ENCODE results near the gene GTF2I. TPM values are rescaled to one million over a fixed set of nuclear protein-coding genes. Genes with fewer than 3 reads are reported as not detected.
A peak's percentile ranks its signal among the peaks of the same experiment; 100 is the strongest.
"Not testable (repeated sequence)": the region's sequence is repeated elsewhere in the genome, so short reads cannot be mapped to it uniquely, and the experiment has no call there.

Gene GTF2I
- total RNA-seq, 2 experiments from 2014 or later: 125 to 130 TPM

GRCh38 chr7:74765205-74765918 lies 107.8 kb downstream of the GTF2I start:
- H3K4me1 Mint-ChIP-seq; H3K27me3 Mint-ChIP-seq; H3K4me3 Mint-ChIP-seq; H3K27ac Mint-ChIP-seq; H3K9me3 Mint-ChIP-seq (ENCODE audit: low read depth); DNase-seq; CTCF ChIA-PET; POLR2A ChIA-PET; H3K36me3 Mint-ChIP-seq (ENCODE audit: low read depth); intact Hi-C loops (cut with DNase I, micrococcal nuclease): not testable (repeated sequence)
- ATAC-seq: peak; percentile 76

GRCh38 chr7:74766509-74766908 lies 109.0 kb downstream of the GTF2I start:
- intact Hi-C loops (cut with DNase I, micrococcal nuclease); H3K27me3 Mint-ChIP-seq; POLR2A ChIA-PET; H3K27ac Mint-ChIP-seq; DNase-seq; CTCF ChIA-PET; H3K36me3 Mint-ChIP-seq (ENCODE audit: low read depth); H3K4me1 Mint-ChIP-seq; H3K4me3 Mint-ChIP-seq; ATAC-seq; H3K9me3 Mint-ChIP-seq (ENCODE audit: low read depth): not testable (repeated sequence)

- H3K9me3 Mint-ChIP-seq (ENCODE audit: low read depth); H3K27me3 Mint-ChIP-seq; POLR2A ChIA-PET; H3K36me3 Mint-ChIP-seq (ENCODE audit: low read depth); DNase-seq; CTCF ChIA-PET; intact Hi-C loops (cut with DNase I, micrococcal nuclease); H3K4me3 Mint-ChIP-seq; H3K27ac Mint-ChIP-seq; ATAC-seq; H3K4me1 Mint-ChIP-seq: not testable (repeated sequence)
Measured at GRCh38 chr7:74766991-74767390, 109.5 kb downstream of the GTF2I start.

DNA sequence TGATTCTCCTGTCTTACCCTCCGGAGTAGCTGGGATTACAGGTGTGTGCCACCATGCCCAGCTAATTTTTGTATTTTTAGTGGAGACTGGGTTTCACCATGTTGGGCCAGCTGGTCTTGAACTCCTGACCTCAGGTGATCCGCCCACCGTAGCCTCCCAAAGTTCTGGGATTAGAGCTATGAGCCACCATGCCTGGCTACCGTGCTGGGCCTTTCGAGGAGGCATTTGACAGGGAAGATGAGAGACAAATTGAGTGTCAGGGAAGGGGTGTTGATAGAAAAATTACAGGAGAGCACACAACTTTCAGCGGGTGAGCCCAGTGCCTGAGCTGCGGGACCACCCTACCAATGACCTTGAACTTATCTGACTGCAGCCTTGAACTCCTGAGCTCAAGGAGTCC lies 112.5 kb downstream of the GTF2I start:
- CTCF ChIA-PET; H3K9me3 Mint-ChIP-seq (ENCODE audit: low read depth); DNase-seq; H3K4me3 Mint-ChIP-seq; H3K4me1 Mint-ChIP-seq; ATAC-seq; H3K27ac Mint-ChIP-seq; intact Hi-C loops (cut with DNase I, micrococcal nuclease); POLR2A ChIA-PET; H3K27me3 Mint-ChIP-seq; H3K36me3 Mint-ChIP-seq (ENCODE audit: low read depth): not testable (repeated sequence)

DNA sequence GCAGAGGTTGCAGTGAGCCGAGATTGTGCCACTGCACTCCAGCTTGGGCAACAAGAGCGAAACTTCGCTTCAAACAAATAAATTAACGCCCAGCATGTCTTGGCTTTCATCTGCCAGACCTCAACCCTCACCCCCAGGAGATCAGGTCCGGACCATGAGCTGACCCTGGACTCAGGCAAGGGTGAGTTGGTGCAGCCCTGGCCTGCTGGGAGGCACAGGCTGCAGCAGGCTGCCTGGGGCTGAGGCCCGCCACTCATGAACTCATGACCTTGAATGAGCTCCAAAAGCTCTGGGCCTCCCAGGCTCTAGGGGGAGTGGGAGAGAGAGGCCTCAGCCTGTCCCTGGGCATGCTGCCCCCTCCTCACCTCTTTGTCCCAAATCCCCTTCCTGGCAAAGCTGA lies 114.6 kb downstream of the GTF2I start:
- H3K9me3 Mint-ChIP-seq (ENCODE audit: low read depth); H3K27ac Mint-ChIP-seq; POLR2A ChIA-PET; DNase-seq; H3K36me3 Mint-ChIP-seq (ENCODE audit: low read depth); ATAC-seq; intact Hi-C loops (cut with DNase I, micrococcal nuclease); CTCF ChIA-PET; H3K4me1 Mint-ChIP-seq; H3K4me3 Mint-ChIP-seq; H3K27me3 Mint-ChIP-seq: not testable (repeated sequence)

DNA sequence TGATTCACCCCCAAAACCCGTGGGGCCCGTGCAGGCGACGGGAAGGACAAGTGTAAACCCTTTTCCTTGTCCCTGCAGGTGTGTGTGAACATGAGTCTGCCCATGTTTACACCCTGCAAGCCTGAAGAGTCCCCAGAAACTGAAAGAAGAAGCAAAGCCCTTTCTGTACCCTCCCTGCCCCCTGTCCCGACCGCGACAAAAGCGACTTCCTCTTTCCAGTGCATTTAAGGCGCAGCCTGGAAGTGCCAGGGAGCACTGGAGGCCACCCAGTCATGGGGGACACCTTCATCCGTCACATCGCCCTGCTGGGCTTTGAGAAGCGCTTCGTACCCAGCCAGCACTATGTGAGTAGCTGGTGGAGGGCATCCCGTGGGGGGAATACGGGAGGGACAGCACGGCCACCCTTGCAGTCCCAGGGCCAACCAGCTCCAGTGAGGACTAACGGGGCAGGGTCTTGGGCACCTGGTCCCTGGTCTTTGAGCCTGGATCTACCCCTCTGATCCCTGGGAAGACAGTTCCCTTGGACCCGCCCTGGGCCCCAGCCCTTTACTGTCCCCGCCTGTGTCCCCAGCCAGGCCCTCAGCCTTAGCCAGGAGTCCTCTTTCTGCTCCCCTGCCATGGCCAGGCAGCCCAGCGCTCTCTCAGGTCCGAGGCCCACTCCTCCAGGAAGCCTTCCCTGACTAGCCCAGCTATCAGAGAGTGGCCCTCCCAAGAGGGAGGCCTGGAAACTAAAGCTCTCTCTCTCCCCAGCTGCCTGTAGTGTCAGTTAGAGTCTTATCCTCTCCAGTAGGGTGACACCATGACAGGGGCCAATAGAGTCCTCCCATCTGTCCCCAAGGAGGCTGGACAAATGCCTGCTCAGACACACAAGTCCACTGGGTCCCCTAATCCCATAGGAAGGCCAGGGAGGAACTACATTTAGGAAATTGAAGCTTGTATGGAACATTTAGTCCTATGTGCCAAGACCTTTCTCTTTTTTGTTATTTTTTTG lies 116.5 kb downstream of the GTF2I start, which contains the start of gene NCF1:
TSS of gene NCF1 (plus strand) at position 252 of the 991 bp plus-strand sequence. CDS start at position 273, 21 bp downstream.
- CTCF ChIA-PET, POLR2A ChIA-PET, DNase-seq: not testable (repeated sequence)

GRCh38 chr7:74775111-74775510 lies 117.6 kb downstream of the GTF2I start:
- intact Hi-C loops (cut with DNase I, micrococcal nuclease); H3K36me3 Mint-ChIP-seq (ENCODE audit: low read depth); POLR2A ChIA-PET; DNase-seq; H3K4me1 Mint-ChIP-seq; H3K4me3 Mint-ChIP-seq; H3K9me3 Mint-ChIP-seq (ENCODE audit: low read depth); H3K27ac Mint-ChIP-seq; H3K27me3 Mint-ChIP-seq; CTCF ChIA-PET: not testable (repeated sequence)
- ATAC-seq: peak; percentile 90

More for the DNA sequence above, 116.5 kb downstream of the GTF2I start, which contains the start of gene NCF1:
- H3K4me1 Mint-ChIP-seq; H3K4me3 Mint-ChIP-seq; H3K36me3 Mint-ChIP-seq (ENCODE audit: low read depth); H3K27me3 Mint-ChIP-seq; ATAC-seq; H3K9me3 Mint-ChIP-seq (ENCODE audit: low read depth); intact Hi-C loops (cut with DNase I, micrococcal nuclease); H3K27ac Mint-ChIP-seq: not testable (repeated sequence)

- H3K9me3 Mint-ChIP-seq (ENCODE audit: low read depth); ATAC-seq; H3K27me3 Mint-ChIP-seq; H3K4me1 Mint-ChIP-seq; H3K27ac Mint-ChIP-seq; CTCF ChIA-PET; H3K36me3 Mint-ChIP-seq (ENCODE audit: low read depth); intact Hi-C loops (cut with DNase I, micrococcal nuclease); H3K4me3 Mint-ChIP-seq; DNase-seq; POLR2A ChIA-PET: not testable (repeated sequence)
Measured at GRCh38 chr7:74779053-74779452, 121.5 kb downstream of the GTF2I start.

GRCh38 chr7:74781746-74782145 lies 124.2 kb downstream of the GTF2I start:
- H3K36me3 Mint-ChIP-seq (ENCODE audit: low read depth); H3K27me3 Mint-ChIP-seq; H3K4me1 Mint-ChIP-seq; DNase-seq; ATAC-seq; POLR2A ChIA-PET; CTCF ChIA-PET; H3K27ac Mint-ChIP-seq; H3K4me3 Mint-ChIP-seq; intact Hi-C loops (cut with DNase I, micrococcal nuclease); H3K9me3 Mint-ChIP-seq (ENCODE audit: low read depth): not testable (repeated sequence)

DNA sequence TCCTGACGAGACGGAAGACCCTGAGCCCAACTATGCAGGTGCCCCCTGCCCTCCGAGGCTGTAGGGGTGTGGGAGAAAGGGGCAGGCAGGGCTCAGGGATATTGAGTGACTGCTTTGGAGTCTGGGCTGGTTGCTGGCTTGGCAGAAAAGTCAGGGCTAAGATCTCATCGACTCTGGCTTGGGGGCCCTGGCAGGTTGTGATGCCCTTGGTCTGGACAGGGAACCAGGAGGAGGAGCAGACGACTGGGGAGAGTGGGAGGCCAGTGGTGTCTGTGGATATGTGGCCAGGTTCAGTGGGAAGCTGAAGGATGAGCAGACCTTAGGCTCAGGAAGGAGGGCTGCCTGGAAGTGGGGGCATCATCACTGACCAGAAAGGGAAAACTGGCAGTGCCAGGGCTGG lies 126.1 kb downstream of the GTF2I start:
- H3K4me3 Mint-ChIP-seq; CTCF ChIA-PET; H3K36me3 Mint-ChIP-seq (ENCODE audit: low read depth); H3K9me3 Mint-ChIP-seq (ENCODE audit: low read depth); H3K27me3 Mint-ChIP-seq; H3K27ac Mint-ChIP-seq; POLR2A ChIA-PET; DNase-seq; ATAC-seq; H3K4me1 Mint-ChIP-seq; intact Hi-C loops (cut with DNase I, micrococcal nuclease): not testable (repeated sequence)

DNA sequence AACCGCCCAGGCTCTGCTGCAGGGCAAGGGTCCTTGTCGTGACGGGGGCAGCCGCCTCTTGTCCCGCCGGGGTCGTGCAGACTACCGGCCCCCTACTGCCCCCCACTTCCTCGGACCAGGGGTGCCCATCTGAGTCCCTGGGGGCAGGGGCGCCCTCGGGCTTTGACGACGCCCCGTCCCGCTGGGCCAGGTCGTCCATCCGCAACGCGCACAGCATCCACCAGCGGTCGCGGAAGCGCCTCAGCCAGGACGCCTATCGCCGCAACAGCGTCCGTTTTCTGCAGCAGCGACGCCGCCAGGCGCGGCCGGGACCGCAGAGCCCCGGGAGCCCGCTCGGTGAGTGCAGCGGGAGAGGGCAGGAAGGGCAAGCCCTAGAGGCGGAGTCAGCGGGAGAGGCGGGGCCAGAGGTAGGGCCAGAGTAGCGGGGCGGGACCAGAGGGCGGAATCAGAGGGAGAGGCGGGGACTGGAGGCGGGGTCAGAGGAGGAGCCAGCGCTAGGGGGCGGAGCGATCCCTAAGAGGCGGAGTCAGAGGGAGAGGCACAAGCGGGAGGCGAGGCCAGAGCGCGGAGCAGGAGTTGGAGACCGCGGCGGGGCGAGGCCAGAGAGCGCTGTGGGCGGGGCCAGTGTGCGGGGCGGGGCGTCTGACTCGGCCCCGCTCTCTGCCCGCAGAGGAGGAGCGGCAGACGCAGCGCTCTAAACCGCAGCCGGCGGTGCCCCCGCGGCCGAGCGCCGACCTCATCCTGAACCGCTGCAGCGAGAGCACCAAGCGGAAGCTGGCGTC lies 131.0 kb downstream of the GTF2I start:
- H3K4me1 Mint-ChIP-seq, H3K27ac Mint-ChIP-seq: not testable (repeated sequence)

More for the DNA sequence above, 131.0 kb downstream of the GTF2I start:
- peak; percentile 97 for DNase-seq
- CTCF ChIA-PET; H3K4me3 Mint-ChIP-seq; H3K36me3 Mint-ChIP-seq (ENCODE audit: low read depth); intact Hi-C loops (cut with DNase I, micrococcal nuclease); POLR2A ChIA-PET; H3K27me3 Mint-ChIP-seq; H3K9me3 Mint-ChIP-seq (ENCODE audit: low read depth): not testable (repeated sequence)
- ATAC-seq: peak; percentile 97
